GM18867 (cell line): Measurements from ENCODE around the gene ATP5MG.
"Not testable (repeated sequence)": the region's sequence is repeated elsewhere in the genome, so short reads cannot be mapped to it uniquely, and the experiment has no call there.

Experiments
- ATAC-seq: cut with Tn5 transposase; IDR thresholded peaks from one replicate; pipeline ENCODE4 v1.9.1; 2021; ENCODE audit warnings: mild to moderate bottlenecking, moderate library complexity; ENCODE audit not compliant: unreplicated experiment

Gene ATP5MG

DNA sequence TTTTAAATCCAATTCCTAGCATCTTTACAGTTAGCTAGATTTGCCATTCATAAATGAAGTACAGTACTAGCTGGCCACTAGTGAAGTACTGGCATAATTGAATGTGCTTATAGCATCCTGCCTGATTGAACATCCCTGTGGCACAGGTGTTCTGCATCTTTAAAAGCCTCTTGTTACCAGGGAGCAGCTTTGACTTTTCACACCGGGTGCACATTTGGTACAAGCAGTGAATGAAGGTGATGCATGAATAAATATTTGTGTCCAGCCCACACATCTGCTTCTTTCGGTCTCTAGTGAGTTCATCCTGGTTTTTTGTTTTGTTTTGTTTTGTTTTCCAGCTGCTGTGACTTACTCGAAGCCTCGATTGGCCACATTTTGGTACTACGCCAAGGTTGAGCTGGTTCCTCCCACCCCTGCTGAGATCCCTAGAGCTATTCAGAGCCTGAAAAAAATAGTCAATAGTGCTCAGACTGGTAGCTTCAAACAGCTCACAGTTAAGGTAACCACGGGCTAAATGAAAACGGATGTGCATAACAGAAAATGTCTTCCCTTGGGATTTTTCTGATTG lies 5.3 kb downstream of the ATP5MG start:
- ATAC-seq: no peak

DNA sequence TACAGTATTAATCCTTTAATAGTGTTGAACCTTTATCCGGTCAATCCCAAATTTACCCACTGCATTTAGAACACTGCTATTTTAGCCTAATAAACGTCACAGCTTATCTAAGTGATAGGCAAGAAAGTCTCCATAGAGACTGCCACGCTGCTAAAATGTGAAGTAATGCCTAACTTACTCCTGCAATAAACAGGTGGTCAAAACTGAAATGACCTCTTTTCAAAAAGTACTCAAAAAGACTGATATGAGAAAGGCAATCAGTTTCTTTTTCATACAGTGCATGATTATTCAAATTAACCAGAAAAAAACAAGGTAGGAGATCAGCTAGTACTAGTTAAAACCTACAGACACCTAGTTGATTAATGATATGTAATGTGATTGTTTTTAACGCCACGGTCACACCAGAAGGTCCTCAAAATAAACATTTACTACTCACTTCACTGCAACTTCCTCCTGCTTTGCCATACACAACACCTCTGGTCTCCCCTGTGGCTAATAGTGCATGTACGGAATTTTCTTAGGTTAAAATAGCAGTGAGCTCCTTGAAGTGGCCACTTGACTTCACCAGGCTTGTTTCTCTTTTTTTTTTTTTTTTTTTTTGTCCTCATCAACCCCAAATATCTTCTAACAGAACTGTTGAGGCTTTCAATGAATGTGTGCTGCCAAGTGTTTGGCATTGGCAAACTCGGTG lies 8.8 kb downstream of the ATP5MG start:
- peak; percentile 73 for ATAC-seq

DNA sequence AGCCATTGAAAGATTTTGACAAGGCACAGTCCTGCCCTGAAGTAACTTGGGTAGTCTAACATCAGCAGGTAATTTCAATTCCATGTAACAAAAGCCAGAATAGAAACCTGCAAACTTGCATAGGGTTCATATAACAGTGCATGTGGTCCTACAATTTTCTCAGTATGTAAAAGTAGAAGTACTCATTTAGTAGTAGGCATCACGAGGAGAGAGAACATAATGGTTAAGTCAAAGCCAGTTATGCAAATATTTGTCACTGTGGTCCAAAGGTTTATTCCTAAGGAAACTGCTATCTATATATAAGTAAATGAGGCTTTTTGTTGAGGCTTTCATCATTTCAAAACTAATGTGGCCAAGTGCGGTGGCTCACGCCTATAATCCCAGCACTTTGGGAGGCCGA lies 10.1 kb downstream of the ATP5MG start:
- ATAC-seq: no peak

DNA sequence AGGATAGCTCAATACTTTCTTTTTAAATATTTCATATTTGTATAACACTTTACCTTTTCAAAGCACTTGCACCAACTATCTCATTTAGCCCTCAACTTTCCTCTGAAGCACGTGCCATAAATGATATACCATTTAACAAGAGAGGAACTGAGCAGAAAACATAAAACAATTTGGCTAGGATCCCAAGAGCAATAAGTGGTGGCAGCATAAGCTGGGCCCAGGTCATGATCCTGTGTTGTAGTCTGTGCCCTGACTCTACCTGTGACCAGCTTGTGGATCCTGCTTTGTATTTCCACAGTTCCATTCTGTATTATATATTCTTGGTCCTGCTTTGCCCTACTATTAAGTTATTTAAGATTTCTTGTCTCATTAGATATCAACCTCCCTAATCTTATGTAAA lies 11.5 kb downstream of the ATP5MG start:
- no peak for ATAC-seq

DNA sequence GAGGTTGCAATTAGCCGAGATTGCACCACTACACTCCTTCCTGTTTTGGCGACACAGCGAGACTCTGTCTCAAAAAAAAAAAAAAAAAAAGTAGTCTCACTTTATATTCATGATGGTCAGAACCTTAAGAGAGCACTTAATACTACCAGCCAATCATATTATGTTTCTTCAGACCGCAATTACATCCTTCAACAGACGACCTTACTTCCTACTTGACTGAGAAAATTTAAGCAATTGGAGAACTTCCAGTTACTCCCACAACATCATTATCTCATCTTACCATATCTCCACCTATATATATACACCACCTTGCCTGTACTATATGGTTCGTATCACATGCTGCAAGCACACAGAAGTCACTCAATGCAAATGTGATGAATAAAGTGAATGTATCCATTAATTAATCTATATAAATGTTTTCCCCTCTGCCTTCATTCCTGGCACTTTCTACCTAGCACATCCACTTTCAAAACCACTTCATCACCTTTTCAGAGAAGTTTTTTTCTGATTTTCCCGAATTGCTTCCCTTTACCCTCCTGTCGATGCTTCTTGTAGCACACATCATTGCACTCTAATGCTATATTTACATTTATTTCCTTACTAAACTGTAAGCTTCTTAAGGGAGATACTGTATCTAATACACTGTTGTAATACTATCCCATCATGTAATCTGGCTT lies 13.8 kb downstream of the ATP5MG start:
- no peak for ATAC-seq

DNA sequence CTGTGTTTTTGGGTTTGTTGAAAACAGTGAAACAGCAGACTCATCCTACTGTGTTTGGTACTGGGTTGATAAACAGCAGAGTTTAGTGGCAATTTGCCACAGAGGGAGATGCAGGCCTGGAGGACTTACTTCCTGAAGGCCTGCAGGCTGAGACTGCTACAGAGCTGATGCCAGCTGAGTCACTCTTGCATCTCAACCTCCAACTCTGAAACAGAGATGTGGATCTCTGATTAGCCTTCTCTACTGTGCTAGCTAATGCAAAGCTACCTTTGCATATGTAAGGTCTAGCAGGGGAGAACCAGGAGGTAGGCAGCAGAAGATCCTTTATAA lies 14.3 kb downstream of the ATP5MG start:
- ATAC-seq: no peak

DNA sequence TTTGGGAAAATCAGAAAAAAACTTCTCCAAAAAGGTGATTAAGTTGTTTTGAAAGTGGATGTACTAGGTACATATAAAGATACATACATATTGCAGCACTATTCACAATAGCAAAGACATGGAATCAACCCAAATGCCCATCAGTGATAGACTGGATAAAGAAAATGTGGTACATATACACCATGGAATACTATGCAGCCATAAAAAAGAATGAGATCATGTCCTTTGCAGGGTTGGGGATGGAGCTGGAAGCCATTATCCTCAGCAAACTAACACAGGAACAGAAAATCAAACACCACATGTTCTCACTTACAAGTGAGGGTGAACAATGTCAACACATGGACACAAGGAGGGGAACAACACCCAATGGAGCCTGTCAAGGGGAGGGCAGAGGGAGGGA lies 15.5 kb downstream of the ATP5MG start:
- not testable (repeated sequence) for ATAC-seq

DNA sequence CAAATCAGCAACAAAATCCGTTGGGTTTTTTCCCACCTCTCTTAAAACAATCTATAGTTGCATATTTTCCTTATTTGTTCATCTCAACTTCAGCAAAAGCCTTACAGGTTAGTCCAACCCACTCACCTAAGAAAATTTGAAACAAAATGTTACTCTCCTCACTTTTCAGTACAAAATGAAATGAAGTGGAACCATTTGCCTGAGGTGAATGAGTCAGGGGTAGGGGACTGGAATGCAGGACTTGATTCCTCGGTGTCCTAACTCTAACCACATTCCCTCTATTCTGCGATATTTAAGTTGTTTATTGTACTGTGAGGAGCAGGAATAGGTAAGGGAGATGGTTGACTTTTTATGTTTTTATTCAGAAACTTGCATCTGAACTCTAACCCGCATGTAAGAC lies 16.4 kb downstream of the ATP5MG start:
- ATAC-seq: no peak

DNA sequence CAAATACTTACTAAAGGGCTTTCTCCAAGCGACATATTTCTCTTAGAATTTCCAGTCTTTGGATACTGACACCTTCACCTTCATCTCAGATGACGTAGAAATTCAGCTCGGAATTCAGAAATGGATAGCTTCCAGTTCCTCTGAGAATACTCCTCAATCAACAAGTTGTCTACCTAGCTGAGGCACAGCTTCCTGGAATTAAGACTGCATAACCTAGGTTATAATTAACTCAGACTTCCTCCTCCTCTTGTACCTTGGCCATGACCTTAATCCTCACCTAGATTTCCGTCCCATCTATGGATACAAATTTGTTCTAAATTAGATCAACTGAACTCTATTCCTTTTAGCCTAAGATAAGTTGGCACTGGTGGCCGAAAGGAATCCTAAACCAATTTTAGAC lies 17.4 kb downstream of the ATP5MG start:
- ATAC-seq: no peak

DNA sequence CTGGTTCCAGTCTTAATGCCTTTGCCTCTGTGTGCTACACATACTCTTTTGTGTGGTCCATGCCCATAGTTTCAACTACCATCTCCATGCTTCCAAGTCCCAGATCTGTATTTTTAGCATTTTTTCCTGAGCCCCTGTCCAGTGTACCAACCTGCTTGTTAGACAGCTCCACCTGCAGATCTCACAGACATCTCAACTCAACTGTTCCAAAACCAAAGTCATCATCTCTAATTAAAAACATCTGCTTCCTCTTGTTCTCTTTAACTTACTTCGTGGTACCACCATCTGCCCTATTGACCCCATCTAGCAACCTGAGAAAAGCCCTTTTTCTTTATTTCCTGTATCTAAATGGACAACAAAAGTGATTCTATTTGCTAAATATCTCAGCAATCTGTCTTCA lies 26.3 kb downstream of the ATP5MG start:
- ATAC-seq: no peak

DNA sequence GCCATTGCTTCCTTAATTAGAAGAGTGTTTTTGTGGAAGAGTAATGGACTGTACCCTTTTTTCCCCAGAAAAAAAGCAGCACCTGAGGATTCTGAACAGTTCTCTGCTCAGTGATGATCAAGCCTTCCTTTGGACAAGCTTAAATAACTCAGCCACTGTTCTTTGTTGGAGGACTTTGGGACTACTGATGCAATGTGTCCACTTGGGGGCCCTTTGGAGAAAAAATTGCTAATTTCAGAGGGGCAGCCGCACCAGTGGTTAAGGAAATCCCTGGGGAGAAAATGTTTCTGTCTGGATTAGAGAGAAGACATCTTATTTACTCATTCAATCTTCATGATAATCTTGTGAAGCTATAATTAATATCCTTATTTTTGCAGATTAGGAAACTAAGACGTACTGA lies 29.6 kb downstream of the ATP5MG start:
- no peak for ATAC-seq

DNA sequence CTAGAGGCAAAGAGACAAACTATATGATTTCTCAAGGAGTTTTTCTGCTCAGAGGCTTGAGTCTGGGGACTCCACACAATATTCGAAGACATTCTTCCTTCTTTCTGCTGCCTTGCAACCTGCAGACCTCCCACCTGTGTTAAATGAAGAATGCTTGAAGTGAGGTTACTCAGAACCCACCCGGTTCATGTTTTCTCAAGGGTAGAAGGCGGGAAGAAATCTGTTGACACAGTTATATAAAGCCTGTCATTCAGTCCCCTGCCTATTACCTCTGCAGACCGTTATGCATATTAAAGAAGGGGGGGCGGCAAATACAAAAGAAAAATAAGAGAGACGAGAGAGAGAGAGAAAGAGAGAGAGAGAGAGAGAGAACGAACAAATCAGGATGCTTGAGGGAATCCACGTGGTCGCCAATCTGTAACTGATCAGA lies 32.7 kb downstream of the ATP5MG start:
- no peak for ATAC-seq

DNA sequence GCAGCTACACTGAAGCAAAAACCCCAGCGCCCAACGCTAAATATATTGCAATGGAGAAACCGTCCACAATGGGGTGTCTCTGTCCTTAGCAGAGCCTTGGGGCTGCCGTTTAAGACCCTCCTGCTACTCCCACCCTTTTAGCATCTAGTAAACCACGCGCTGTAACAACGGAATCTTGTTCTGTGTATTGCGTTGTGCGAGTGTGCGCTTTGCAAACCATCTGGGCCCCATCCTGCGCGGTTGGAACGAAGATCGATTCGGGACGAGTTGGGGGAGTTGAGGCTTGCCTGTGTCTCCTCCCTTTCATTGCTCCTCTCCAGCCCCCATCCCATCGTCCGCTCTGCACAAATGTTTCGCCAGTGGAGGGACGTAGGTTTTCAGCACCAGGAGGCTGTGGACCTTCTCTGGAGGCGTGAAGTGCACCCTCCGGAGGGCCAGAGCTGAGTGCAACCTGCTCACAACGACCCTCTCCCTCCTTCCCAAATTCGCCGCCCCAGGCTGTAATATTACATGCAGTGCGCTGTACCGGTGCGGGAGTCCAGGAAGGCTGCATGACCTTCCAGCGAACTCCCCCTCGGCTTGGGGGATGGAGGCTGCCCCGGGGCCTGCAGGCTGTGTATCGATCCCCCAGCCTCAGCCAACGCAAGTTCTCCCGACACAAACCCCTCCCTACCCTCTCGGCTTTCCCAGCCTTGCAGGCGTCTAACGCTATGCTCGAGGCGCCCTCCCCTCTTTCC lies 33.3 kb downstream of the ATP5MG start:
- ATAC-seq: no peak

DNA sequence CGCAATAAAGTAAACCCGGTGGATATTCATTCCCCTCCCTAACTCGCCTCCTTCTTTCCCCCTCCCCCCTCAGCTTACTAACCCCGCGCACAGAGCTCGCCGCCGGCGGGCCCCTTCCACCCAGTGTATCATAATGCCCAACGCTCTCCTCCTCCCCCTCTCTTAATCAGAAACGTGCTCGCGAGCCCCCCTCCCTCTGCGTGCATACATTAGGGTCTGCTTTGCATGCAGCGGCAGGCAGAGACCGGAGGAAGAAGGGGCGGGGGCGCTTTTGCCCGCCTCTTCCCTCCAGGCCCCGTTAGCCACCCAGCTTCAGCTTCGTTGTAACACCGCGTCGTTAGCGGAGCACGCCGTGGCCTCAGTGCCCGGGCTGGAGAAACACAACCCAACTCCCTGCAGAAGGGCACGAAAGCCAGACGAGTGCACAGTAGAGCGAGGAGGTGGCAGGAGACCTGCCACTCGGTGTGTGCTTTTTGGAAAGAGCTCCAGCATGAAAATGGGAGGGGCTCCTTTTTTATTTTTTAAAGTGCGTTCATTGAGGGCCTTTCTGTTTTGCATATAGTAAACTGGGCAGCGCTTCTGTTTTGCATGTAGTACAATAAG lies 34.0 kb downstream of the ATP5MG start:
- ATAC-seq: peak; percentile 27

DNA sequence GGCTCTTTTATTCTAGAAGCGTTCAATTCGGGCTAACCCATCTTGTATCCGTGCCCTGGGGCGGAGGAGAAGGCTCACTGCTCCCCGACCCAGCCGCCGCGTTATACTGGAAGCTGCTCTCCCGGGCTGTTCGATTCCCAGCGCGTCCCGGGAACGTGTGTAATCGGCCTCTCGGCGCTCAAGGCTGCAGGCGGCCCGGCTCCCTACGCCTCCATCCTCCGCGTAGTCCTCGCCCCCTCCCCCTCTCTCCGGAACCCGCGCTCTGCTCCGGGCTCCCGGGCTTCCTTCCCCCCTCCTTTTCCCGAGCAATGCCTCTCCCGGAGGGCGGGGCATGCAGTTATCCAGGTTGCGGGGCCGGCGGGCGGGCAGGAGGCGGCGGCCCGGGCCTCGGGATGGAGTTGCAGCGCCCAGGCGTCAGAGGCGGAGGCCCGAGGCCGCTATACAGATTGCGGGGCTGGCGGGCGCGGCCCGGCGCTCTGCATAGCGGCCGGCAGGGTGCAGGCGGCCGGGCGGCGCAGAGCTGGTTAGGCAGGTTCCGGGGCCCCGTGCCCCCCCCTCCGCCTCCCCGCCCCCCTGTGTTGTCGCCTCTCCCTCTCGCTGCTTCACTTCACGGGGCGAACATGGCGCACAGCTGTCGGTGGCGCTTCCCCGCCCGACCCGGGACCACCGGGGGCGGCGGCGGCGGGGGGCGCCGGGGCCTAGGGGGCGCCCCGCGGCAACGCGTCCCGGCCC lies 34.7 kb downstream of the ATP5MG start, which contains the start of gene KMT2A:
Gene KMT2A (plus strand): TSS at position 600 of the 732 bp plus-strand sequence. CDS start 21 bp downstream, at position 621.
- peak; percentile 64 for ATAC-seq

DNA sequence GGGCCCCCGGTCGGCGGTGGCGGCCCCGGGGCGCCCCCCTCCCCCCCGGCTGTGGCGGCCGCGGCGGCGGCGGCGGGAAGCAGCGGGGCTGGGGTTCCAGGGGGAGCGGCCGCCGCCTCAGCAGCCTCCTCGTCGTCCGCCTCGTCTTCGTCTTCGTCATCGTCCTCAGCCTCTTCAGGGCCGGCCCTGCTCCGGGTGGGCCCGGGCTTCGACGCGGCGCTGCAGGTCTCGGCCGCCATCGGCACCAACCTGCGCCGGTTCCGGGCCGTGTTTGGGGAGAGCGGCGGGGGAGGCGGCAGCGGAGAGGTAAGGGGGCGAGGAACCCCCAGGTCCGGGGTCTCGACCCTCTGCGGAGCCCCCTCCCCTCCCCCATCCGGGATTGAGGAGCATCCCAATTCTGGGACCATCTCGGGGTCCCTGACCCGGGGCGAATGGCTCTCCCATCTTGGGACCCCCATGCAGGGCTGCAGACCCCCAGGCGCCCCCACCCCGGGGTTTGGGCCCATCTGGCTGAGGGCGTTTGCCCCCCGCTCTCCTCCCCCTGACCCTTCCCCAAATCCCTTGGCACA lies 35.3 kb downstream of the ATP5MG start:
- peak; percentile 10 for ATAC-seq

DNA sequence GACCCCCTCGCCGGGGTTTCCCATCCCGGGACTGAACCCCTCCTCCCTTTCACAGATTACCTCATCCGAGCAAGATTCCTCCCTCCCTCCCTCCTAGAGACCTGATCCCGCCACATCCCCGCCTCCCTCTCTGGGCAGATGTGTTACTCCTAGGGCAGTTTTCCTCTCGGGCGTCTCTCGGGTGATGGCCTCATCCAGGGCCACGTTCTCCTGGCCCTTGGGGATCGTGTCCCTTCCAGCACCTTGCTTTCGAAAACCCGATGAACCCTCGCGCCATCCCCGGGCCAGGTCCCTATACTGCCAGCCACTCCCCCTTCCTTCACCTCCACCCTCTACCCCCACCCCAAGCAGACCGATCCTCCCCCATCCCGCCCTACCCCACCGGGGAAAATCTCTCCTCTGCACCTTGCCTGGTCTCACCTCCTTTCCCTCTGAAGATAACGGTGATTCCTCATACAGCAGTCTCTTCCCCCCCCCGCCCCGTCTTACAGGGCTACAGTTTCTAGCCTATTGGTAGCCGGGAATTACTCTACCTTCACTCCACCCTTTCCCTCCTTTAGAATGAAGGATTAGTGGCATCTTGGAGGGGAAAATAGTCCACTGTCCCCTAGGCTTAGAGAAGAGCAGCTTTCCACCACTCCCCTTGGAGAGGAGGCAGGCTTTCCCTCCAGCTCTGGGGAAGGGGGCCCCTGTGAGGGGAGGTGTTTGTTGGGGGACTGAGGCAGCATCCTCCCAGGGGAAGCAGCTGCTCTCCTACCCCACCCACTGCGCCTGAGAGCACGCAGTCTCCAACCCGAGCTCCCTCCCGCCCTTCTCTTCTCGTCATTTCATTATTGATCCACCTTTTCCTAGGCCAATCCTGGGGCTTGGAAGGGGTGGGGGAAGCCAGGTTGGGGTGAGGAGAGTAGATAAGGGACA lies 36.1 kb downstream of the ATP5MG start:
- no peak for ATAC-seq

DNA sequence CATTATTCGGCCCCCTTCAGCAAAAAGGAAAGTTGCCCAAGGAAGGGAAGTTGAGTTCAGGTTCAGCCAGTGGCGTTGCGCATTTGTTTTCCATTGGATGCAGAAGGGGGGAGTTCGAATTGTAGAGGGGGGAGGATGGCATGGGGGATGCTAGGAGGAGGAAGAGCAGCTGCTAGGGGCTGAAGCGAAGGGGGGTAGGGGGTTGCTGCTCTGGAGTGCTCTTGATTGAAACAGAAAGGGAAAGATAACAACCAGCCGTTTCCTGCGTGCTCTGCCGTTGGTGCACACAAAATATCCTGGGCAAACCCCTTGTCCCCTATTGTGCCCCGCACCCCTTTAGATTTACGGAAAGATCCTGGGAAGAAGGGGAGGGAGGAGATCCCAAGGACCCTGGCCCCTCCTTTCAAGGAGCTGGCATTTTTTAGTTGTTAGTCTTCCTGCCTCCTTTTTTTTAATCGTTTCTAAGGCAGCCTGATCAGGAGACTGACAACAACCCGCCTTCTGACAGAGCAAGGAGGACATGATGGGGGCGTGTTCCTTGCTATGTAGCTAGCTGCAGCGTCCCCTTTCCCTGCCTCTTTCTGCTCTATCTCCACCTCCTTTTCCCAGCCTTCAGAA lies 37.0 kb downstream of the ATP5MG start:
- ATAC-seq: no peak

DNA sequence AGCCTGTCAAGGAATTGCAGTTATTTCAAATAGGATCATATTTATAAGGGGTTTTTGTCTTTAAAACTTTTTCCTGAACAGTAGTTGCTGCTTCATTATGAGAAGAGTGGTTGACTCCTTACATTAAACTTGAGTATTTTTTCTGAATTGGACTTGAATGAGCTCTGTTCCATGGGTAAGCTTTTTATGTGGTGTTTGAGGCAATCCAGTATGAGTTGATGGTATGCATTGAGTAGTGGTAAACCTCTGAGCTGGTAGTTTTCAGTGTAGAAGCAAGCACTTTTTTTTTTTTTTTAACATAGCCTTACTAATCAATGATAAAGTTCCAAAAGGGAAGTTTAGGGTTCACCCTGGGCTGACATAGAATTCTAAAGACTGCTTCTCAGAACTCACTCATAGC lies 38.2 kb downstream of the ATP5MG start:
- no peak for ATAC-seq
